HG03103 (cell line): ENCODE results near the gene CEP295NL.
"Not testable (repeated sequence)": the region's sequence is repeated elsewhere in the genome, so short reads cannot be mapped to it uniquely, and the experiment has no call there.

Experiments used
- ATAC-seq: cut with Tn5 transposase; IDR thresholded peaks from one replicate; pipeline ENCODE4 v1.9.1; 2021; ENCODE audit warnings: low read depth; ENCODE audit not compliant: unreplicated experiment

The CEP295NL gene

GRCh38 chr17:78903101-78903779 is at the start of gene CEP295NL:
TSS of gene CEP295NL (minus strand) at chr17:78903201. CDS start at chr17:78901828, 1,373 bp downstream.
- no peak for ATAC-seq

- ATAC-seq: no peak
Measured at GRCh38 chr17:78952706-78953105, 49.7 kb upstream of the CEP295NL start.

GRCh38 chr17:78951967-78952551 is 49.1 kb upstream of the CEP295NL start:
- ATAC-seq: no peak

GRCh38 chr17:78950870-78951269 is 47.9 kb upstream of the CEP295NL start:
- ATAC-seq: no peak

- ATAC-seq: no peak
Measured at GRCh38 chr17:78947235-78948149, 44.5 kb upstream of the CEP295NL start.

GRCh38 chr17:78946631-78947030 is 43.6 kb upstream of the CEP295NL start:
- ATAC-seq: no peak

GRCh38 chr17:78946131-78946530 is 43.1 kb upstream of the CEP295NL start:
- no peak for ATAC-seq

- ATAC-seq: not testable (repeated sequence)
Measured at GRCh38 chr17:78945455-78945854, 42.5 kb upstream of the CEP295NL start.

GRCh38 chr17:78944956-78945355 is 42.0 kb upstream of the CEP295NL start:
- ATAC-seq: no peak

- ATAC-seq: no peak
Measured at GRCh38 chr17:78944026-78944425, 41.0 kb upstream of the CEP295NL start.

- no peak for ATAC-seq
Measured at GRCh38 chr17:78940708-78941107, 37.7 kb upstream of the CEP295NL start.

- ATAC-seq: no peak
Measured at GRCh38 chr17:78940258-78940657, 37.3 kb upstream of the CEP295NL start.

GRCh38 chr17:78939615-78940014 is 36.6 kb upstream of the CEP295NL start:
- ATAC-seq: no peak

- ATAC-seq: no peak
Measured at GRCh38 chr17:78937561-78937960, 34.6 kb upstream of the CEP295NL start.

- ATAC-seq: no peak
Measured at GRCh38 chr17:78935419-78936323, 32.7 kb upstream of the CEP295NL start.

- no peak for ATAC-seq
Measured at GRCh38 chr17:78934681-78935418, 31.8 kb upstream of the CEP295NL start.

- no peak for ATAC-seq
Measured at GRCh38 chr17:78933959-78934568, 31.1 kb upstream of the CEP295NL start.

GRCh38 chr17:78933025-78933958 is 30.3 kb upstream of the CEP295NL start:
- no peak for ATAC-seq
